ENCODE results near the gene AMPH. TPM values are rescaled to one million over a fixed set of nuclear protein-coding genes. Genes with fewer than 3 reads are reported as not detected.

Gene AMPH
- total and polyA plus RNA-seq, 4 experiments from 2014 or later, result 0.09 to 0.26 (median 0.14) TPM; not detected in 1

GRCh38 chr7:38502848-38503247, 128.3 kb downstream of the AMPH start:
- CTCF ChIA-PET (ENCODE audit: partially characterized antibody), result no interaction called here
- peaks cover 5 to 8% of the 10 kb centered on the region in 2 donors for H3K27me3 Mint-ChIP-seq
- Histone ChIP-seq H3K4me1 (ENCODE audit: insufficient read depth, low read length) (no peaks in the 10 kb centered on the region), H3K9me3 (ENCODE audit: control insufficient read depth in 1 of 2, low read length in 2 of 2) (no peaks in the 10 kb centered on the region), H3K27ac (ENCODE audit: low read depth, low read length) (no peak overlapping the region), H3K27me3 (ENCODE audit: insufficient read depth, low read length) (no peaks in the 10 kb centered on the region), H3K36me3 (ENCODE audit: insufficient read depth, low read length) (no peaks in the 10 kb centered on the region), H3K4me3 (ENCODE audit: low read length in 2 of 2) (no peak overlapping the region)
- H3K4me3 Mint-ChIP-seq, result no peak overlapping the region
- no peak overlapping the region for H3K27ac Mint-ChIP-seq
- no peak for DNase-seq
- H3K9me3 Mint-ChIP-seq, result no peaks in the 10 kb centered on the region
- intact Hi-C loops (cut with micrococcal nuclease), result no loop called here
- no peaks in the 10 kb centered on the region for H3K36me3 Mint-ChIP-seq
- POLR2A ChIA-PET (ENCODE audit: partially characterized antibody), result no interaction called here
- no peaks in the 10 kb centered on the region for H3K4me1 Mint-ChIP-seq

- peaks cover 5 to 8% of the 10 kb centered on the region in 2 donors for H3K27me3 Mint-ChIP-seq
- Histone ChIP-seq H3K4me1 (ENCODE audit: insufficient read depth, low read length) (no peaks in the 10 kb centered on the region), H3K27me3 (ENCODE audit: insufficient read depth, low read length) (no peaks in the 10 kb centered on the region), H3K27ac (ENCODE audit: low read depth, low read length) (no peak overlapping the region), H3K9me3 (ENCODE audit: control insufficient read depth in 1 of 2, low read length in 2 of 2) (no peaks in the 10 kb centered on the region), H3K4me3 (ENCODE audit: low read length in 2 of 2) (no peak overlapping the region), H3K36me3 (ENCODE audit: insufficient read depth, low read length) (no peaks in the 10 kb centered on the region)
- H3K4me3 Mint-ChIP-seq, result no peak overlapping the region
- intact Hi-C loops (cut with micrococcal nuclease), result no loop called here
- DNase-seq, result no peak
- no peak overlapping the region for H3K27ac Mint-ChIP-seq
- H3K9me3 Mint-ChIP-seq, result no peaks in the 10 kb centered on the region
- no peaks in the 10 kb centered on the region for H3K4me1 Mint-ChIP-seq
- ChIA-PET CTCF (ENCODE audit: partially characterized antibody) (interaction anchor here (0.6 kb wide), 1 partner anchor 110 kb away, joined by 3 read pairs; no protein-coding TSS in a partner anchor), POLR2A (ENCODE audit: partially characterized antibody) (no interaction called here)
- H3K36me3 Mint-ChIP-seq, result no peaks in the 10 kb centered on the region
Measured at GRCh38 chr7:38502289-38502688, 128.9 kb downstream of the AMPH start.

GRCh38 chr7:38492010-38492409, 139.2 kb downstream of the AMPH start:
- H3K4me3 ChIP-seq (ENCODE audit: low read length in 2 of 2), result no peak overlapping the region
- no peaks in the 10 kb centered on the region for H3K4me1 ChIP-seq (ENCODE audit: insufficient read depth, low read length)
- Mint-ChIP-seq H3K27ac (peak overlapping the region in 1 of 7 donors; percentile 3), H3K9me3 (peaks cover 0 to 2% (median 0%) of the 10 kb centered on the region in 8 donors), H3K4me3 (no peak overlapping the region), H3K36me3 (no peaks in the 10 kb centered on the region), H3K4me1 (no peaks in the 10 kb centered on the region), H3K27me3 (peaks cover 0 to 13% of the 10 kb centered on the region in 2 donors)
- H3K27ac ChIP-seq (ENCODE audit: low read depth, low read length), result no peak overlapping the region
- no peaks in the 10 kb centered on the region for H3K36me3 ChIP-seq (ENCODE audit: insufficient read depth, low read length)
- intact Hi-C loops (cut with micrococcal nuclease), result no loop called here
- H3K9me3 ChIP-seq (ENCODE audit: control insufficient read depth in 1 of 2, low read length in 2 of 2), result no peaks in the 10 kb centered on the region
- ChIA-PET CTCF (ENCODE audit: partially characterized antibody) (no interaction called here), POLR2A (ENCODE audit: partially characterized antibody) (no interaction called here)
- no peak for DNase-seq
- H3K27me3 ChIP-seq (ENCODE audit: insufficient read depth, low read length), result no peaks in the 10 kb centered on the region

- Mint-ChIP-seq H3K9me3 (peaks cover 4 to 31% (median 15%) of the 10 kb centered on the region in 8 donors), H3K4me1 (no peaks in the 10 kb centered on the region), H3K27me3 (peaks cover 16 to 18% of the 10 kb centered on the region in 2 donors), H3K4me3 (no peak overlapping the region), H3K27ac (no peak overlapping the region), H3K36me3 (peaks cover 0 to 5% of the 10 kb centered on the region in 2 donors)
- H3K4me1 ChIP-seq (ENCODE audit: insufficient read depth, low read length), result no peaks in the 10 kb centered on the region
- intact Hi-C loops (cut with micrococcal nuclease), result no loop called here
- no peak overlapping the region for H3K27ac ChIP-seq (ENCODE audit: low read depth, low read length)
- peaks cover 0 to 3% of the 10 kb centered on the region in 2 donors for H3K9me3 ChIP-seq (ENCODE audit: control insufficient read depth in 1 of 2, low read length in 2 of 2)
- H3K27me3 ChIP-seq (ENCODE audit: insufficient read depth, low read length), result no peaks in the 10 kb centered on the region
- DNase-seq, result no peak
- POLR2A ChIA-PET (ENCODE audit: partially characterized antibody), result no interaction called here
- CTCF ChIA-PET (ENCODE audit: partially characterized antibody), result no interaction called here
- H3K4me3 ChIP-seq (ENCODE audit: low read length in 2 of 2), result no peak overlapping the region
- no peaks in the 10 kb centered on the region for H3K36me3 ChIP-seq (ENCODE audit: insufficient read depth, low read length)
Measured at GRCh38 chr7:38482521-38482920, 148.7 kb downstream of the AMPH start.

- no peaks in the 10 kb centered on the region for H3K27me3 ChIP-seq (ENCODE audit: insufficient read depth, low read length)
- no peak for DNase-seq
- Mint-ChIP-seq H3K27me3 (peaks cover 17 to 18% of the 10 kb centered on the region in 2 donors), H3K36me3 (peaks cover 0 to 9% of the 10 kb centered on the region in 2 donors), H3K9me3 (peaks cover 4 to 34% (median 18%) of the 10 kb centered on the region in 8 donors), H3K27ac (no peak overlapping the region), H3K4me3 (no peak overlapping the region), H3K4me1 (no peaks in the 10 kb centered on the region)
- no peaks in the 10 kb centered on the region for H3K4me1 ChIP-seq (ENCODE audit: insufficient read depth, low read length)
- intact Hi-C loops (cut with micrococcal nuclease), result no loop called here
- CTCF ChIA-PET (ENCODE audit: partially characterized antibody), result interaction anchor here (1.6 kb wide), 1 partner anchor 16 kb away, joined by 3 read pairs; no protein-coding TSS in a partner anchor
- POLR2A ChIA-PET (ENCODE audit: partially characterized antibody), result no interaction called here
- H3K4me3 ChIP-seq (ENCODE audit: low read length in 2 of 2), result no peak overlapping the region
- peaks cover 0 to 3% of the 10 kb centered on the region in 2 donors for H3K9me3 ChIP-seq (ENCODE audit: control insufficient read depth in 1 of 2, low read length in 2 of 2)
- H3K27ac ChIP-seq (ENCODE audit: low read depth, low read length), result no peak overlapping the region
- no peaks in the 10 kb centered on the region for H3K36me3 ChIP-seq (ENCODE audit: insufficient read depth, low read length)
Measured at GRCh38 chr7:38481401-38481800, 149.8 kb downstream of the AMPH start.

- Mint-ChIP-seq H3K4me1 (no peaks in the 10 kb centered on the region), H3K27ac (no peak overlapping the region), H3K4me3 (no peak overlapping the region), H3K9me3 (peaks cover 4 to 24% (median 12%) of the 10 kb centered on the region in 8 donors), H3K27me3 (peaks cover 11 to 13% of the 10 kb centered on the region in 2 donors), H3K36me3 (peaks cover 0 to 4% of the 10 kb centered on the region in 2 donors)
- H3K27me3 ChIP-seq (ENCODE audit: insufficient read depth, low read length), result no peaks in the 10 kb centered on the region
- no peak for DNase-seq
- no peaks in the 10 kb centered on the region for H3K4me1 ChIP-seq (ENCODE audit: insufficient read depth, low read length)
- intact Hi-C loops (cut with micrococcal nuclease), result no loop called here
- no peak overlapping the region for H3K4me3 ChIP-seq (ENCODE audit: low read length in 2 of 2)
- no peaks in the 10 kb centered on the region for H3K36me3 ChIP-seq (ENCODE audit: insufficient read depth, low read length)
- H3K9me3 ChIP-seq (ENCODE audit: control insufficient read depth in 1 of 2, low read length in 2 of 2), result no peaks in the 10 kb centered on the region
- ChIA-PET CTCF (ENCODE audit: partially characterized antibody) (no interaction called here), POLR2A (ENCODE audit: partially characterized antibody) (no interaction called here)
- H3K27ac ChIP-seq (ENCODE audit: low read depth, low read length), result no peak overlapping the region
Measured at GRCh38 chr7:38478404-38478803, 152.8 kb downstream of the AMPH start.

- Histone ChIP-seq H3K27me3 (ENCODE audit: insufficient read depth, low read length) (no peaks in the 10 kb centered on the region), H3K9me3 (ENCODE audit: control insufficient read depth in 1 of 2, low read length in 2 of 2) (no peaks in the 10 kb centered on the region), H3K27ac (ENCODE audit: low read depth, low read length) (no peak overlapping the region), H3K36me3 (ENCODE audit: insufficient read depth, low read length) (no peaks in the 10 kb centered on the region), H3K4me3 (ENCODE audit: low read length in 2 of 2) (no peak overlapping the region), H3K4me1 (ENCODE audit: insufficient read depth, low read length) (no peaks in the 10 kb centered on the region)
- no peak overlapping the region for H3K4me3 Mint-ChIP-seq
- no peaks in the 10 kb centered on the region for H3K4me1 Mint-ChIP-seq
- ChIA-PET CTCF (ENCODE audit: partially characterized antibody) (no interaction called here), POLR2A (ENCODE audit: partially characterized antibody) (no interaction called here)
- intact Hi-C loops (cut with micrococcal nuclease), result no loop called here
- peaks cover 7 to 9% of the 10 kb centered on the region in 2 donors for H3K27me3 Mint-ChIP-seq
- H3K36me3 Mint-ChIP-seq, result peaks cover 0 to 4% of the 10 kb centered on the region in 2 donors
- H3K9me3 Mint-ChIP-seq, result peaks cover 0 to 16% (median 8%) of the 10 kb centered on the region in 8 donors
- DNase-seq, result no peak
- no peak overlapping the region for H3K27ac Mint-ChIP-seq
Measured at GRCh38 chr7:38477333-38477732, 153.8 kb downstream of the AMPH start.

GRCh38 chr7:38476764-38477163, 154.4 kb downstream of the AMPH start:
- Histone ChIP-seq H3K36me3 (ENCODE audit: insufficient read depth, low read length) (no peaks in the 10 kb centered on the region), H3K27me3 (ENCODE audit: insufficient read depth, low read length) (no peaks in the 10 kb centered on the region), H3K4me1 (ENCODE audit: insufficient read depth, low read length) (no peaks in the 10 kb centered on the region), H3K9me3 (ENCODE audit: control insufficient read depth in 1 of 2, low read length in 2 of 2) (no peaks in the 10 kb centered on the region), H3K27ac (ENCODE audit: low read depth, low read length) (no peak overlapping the region), H3K4me3 (ENCODE audit: low read length in 2 of 2) (no peak overlapping the region)
- H3K4me1 Mint-ChIP-seq, result no peaks in the 10 kb centered on the region
- CTCF ChIA-PET (ENCODE audit: partially characterized antibody), result no interaction called here
- peaks cover 5 to 7% of the 10 kb centered on the region in 2 donors for H3K27me3 Mint-ChIP-seq
- POLR2A ChIA-PET (ENCODE audit: partially characterized antibody), result no interaction called here
- H3K27ac Mint-ChIP-seq, result no peak overlapping the region
- intact Hi-C loops (cut with micrococcal nuclease), result no loop called here
- peaks cover 0 to 4% of the 10 kb centered on the region in 2 donors for H3K36me3 Mint-ChIP-seq
- H3K9me3 Mint-ChIP-seq, result peaks cover 0 to 16% (median 8%) of the 10 kb centered on the region in 8 donors
- DNase-seq, result no peak
- no peak overlapping the region for H3K4me3 Mint-ChIP-seq
